NCI-H2196 treated with DMSO at 0.1 percent for 48 hours (cell line): Measurements from ENCODE around the gene ITPRIP.

Experiments used
- DNase-seq: peaks from one replicate; lab custom pipeline; 2025; ENCODE audit not compliant: unreplicated experiment; lab: John Stamatoyannopoulos, UW

The ITPRIP gene

GRCh38 chr10:104325436-104326435, 12.5 kb downstream of the ITPRIP start:
- DNase-seq, result no peak

GRCh38 chr10:104324931-104325330, 13.3 kb downstream of the ITPRIP start:
- DNase-seq, result no peak

GRCh38 chr10:104324221-104324686, 14.0 kb downstream of the ITPRIP start:
- no peak for DNase-seq

GRCh38 chr10:104323760-104324201, 14.5 kb downstream of the ITPRIP start:
- no peak for DNase-seq

GRCh38 chr10:104323085-104323484, 15.2 kb downstream of the ITPRIP start:
- no peak for DNase-seq

- DNase-seq, result no peak
These were observed 15.9 kb downstream of the ITPRIP start for GRCh38 chr10:104322416-104322782.

- DNase-seq, result no peak
These were observed 16.4 kb downstream of the ITPRIP start for GRCh38 chr10:104321725-104322415.

GRCh38 chr10:104321226-104321625, 17.0 kb downstream of the ITPRIP start:
- DNase-seq, result no peak

GRCh38 chr10:104318810-104319741, 19.2 kb downstream of the ITPRIP start:
- DNase-seq, result no peak

- no peak for DNase-seq
These were observed 19.9 kb downstream of the ITPRIP start for GRCh38 chr10:104318326-104318725.

- no peak for DNase-seq
These were observed 20.5 kb downstream of the ITPRIP start for GRCh38 chr10:104317726-104318299.

- DNase-seq, result no peak
These were observed 21.0 kb downstream of the ITPRIP start for GRCh38 chr10:104317269-104317710.

GRCh38 chr10:104316321-104317099, 21.8 kb downstream of the ITPRIP start:
- no peak for DNase-seq

- no peak for DNase-seq
These were observed 22.8 kb downstream of the ITPRIP start for GRCh38 chr10:104315486-104315921.

GRCh38 chr10:104314591-104315485, 23.4 kb downstream of the ITPRIP start:
- DNase-seq, result no peak

GRCh38 chr10:104311184-104311720, 27.0 kb downstream of the ITPRIP start:
- no peak for DNase-seq

GRCh38 chr10:104309980-104310978, 28.0 kb downstream of the ITPRIP start:
- no peak for DNase-seq
